H1 (cell line): ENCODE results near the gene CSF3R. TPM values are rescaled to one million over a fixed set of nuclear protein-coding genes. Genes with fewer than 3 reads are reported as not detected.

Experiments
- CTCF ChIA-PET: fragments of 300-600 bp; sonication (Branson Sonifier 250); formaldehyde crosslinking; loops from one replicate; lab custom pipeline; 2021; ENCODE audit not compliant: partially characterized antibody; lab: Charles Lee
- POLR2A ChIA-PET: fragments of 300-600 bp; sonication (Branson Sonifier 250); formaldehyde crosslinking; loops from one replicate; lab custom pipeline; 2021; ENCODE audit warnings: inconsistent platforms; ENCODE audit not compliant: partially characterized antibody; lab: Charles Lee
- DNase-seq, 2 experiments: peaks; one replicate each; pipeline versions ENCODE4 v3.0.0 to v3.0.0-alpha.2; 2010 to 2022; ENCODE audit warnings: low spot score in 2 of 2, low read depth in 1 of 2, mixed read lengths in 1 of 2
- FAIRE-seq: peaks from 2 replicates; lab custom pipeline; 2011; peaks lifted over from hg19 to GRCh38; lab: Jason Lieb, UNC
- H2AFZ ChIP-seq: 2 replicates; pipeline ENCODE4 v1.8.1; 2012; ENCODE audit warnings: low read length, inconsistent platforms
- H2AK5ac ChIP-seq: 2 replicates; pipeline ENCODE4 v1.6.1; 2013; ENCODE audit warnings: low read depth, low read length
- H2BK120ac ChIP-seq: replicated peaks from 2 replicates; pipeline ENCODE3; 2013; ENCODE audit warnings: low read depth, low read length, inconsistent platforms
- H2BK12ac ChIP-seq: 2 replicates; pipeline ENCODE4 v1.6.1; 2013; ENCODE audit warnings: low read depth, low read length
- H2BK15ac ChIP-seq: 2 replicates; pipeline ENCODE4 v1.6.1; 2013; ENCODE audit warnings: low read length
- H2BK20ac ChIP-seq: 2 replicates; pipeline ENCODE4 v1.6.1; 2013; ENCODE audit warnings: low read length
- H2BK5ac ChIP-seq: 2 replicates; pipeline ENCODE4 v1.6.1; 2013; ENCODE audit warnings: low read depth, low read length
- H3K14ac ChIP-seq: 2 replicates; pipeline ENCODE4 v1.6.1; 2013; ENCODE audit warnings: inconsistent platforms; ENCODE audit not compliant: insufficient read length
- H3K18ac ChIP-seq: 2 replicates; pipeline ENCODE4 v1.6.1; 2013; ENCODE audit warnings: low read length; ENCODE audit errors: extremely low read depth
- H3K23ac ChIP-seq: 2 replicates; pipeline ENCODE4 v1.6.1; 2013; ENCODE audit warnings: inconsistent platforms; ENCODE audit not compliant: insufficient read length
- H3K23me2 ChIP-seq: 2 replicates; pipeline ENCODE4 v1.6.1; 2013; ENCODE audit warnings: low read depth, low read length
- H3K27ac ChIP-seq: 2 replicates; pipeline ENCODE4 v1.6.1; 2011; ENCODE audit warnings: low read depth, low read length, inconsistent platforms
- H3K27me3 ChIP-seq, 4 experiments: replicated peaks in 1 of 4; 1 replicate in 1 of 4; 2 replicates in 3 of 4; pipeline versions ENCODE4 v1.6.1 to v1.8.1; 2011 to 2013; ENCODE audit warnings: low read length in 3 of 4, mild to moderate bottlenecking in 3 of 4, inconsistent platforms in 2 of 4, mixed read lengths in 2 of 4, moderate library complexity in 1 of 4; ENCODE audit not compliant: control insufficient read depth in 3 of 4, insufficient read depth in 3 of 4; ENCODE audit errors: extremely low read depth in 1 of 4
- H3K36me3 ChIP-seq, 4 experiments: 2 replicates each; pipeline versions ENCODE4 v1.6.1 to v1.8.1; 2011 to 2013; ENCODE audit warnings: mild to moderate bottlenecking in 4 of 4, low read length in 3 of 4, moderate library complexity in 2 of 4, control low read depth in 1 of 4, inconsistent platforms in 1 of 4; ENCODE audit not compliant: insufficient read depth in 4 of 4, control insufficient read depth in 2 of 4
- H3K4ac ChIP-seq: replicated peaks from 2 replicates; pipeline ENCODE3; 2013; ENCODE audit warnings: low read length, low read depth, mixed read lengths, inconsistent platforms; ENCODE audit not compliant: insufficient read length
- H3K4me1 ChIP-seq, 4 experiments: replicated peaks in 1 of 4; 1 replicate in 1 of 4; 2 replicates in 3 of 4; pipeline versions ENCODE4 v1.6.1 to v1.8.1; 2011 to 2013; ENCODE audit warnings: low read length in 3 of 4, inconsistent platforms in 2 of 4, mixed read lengths in 1 of 4; ENCODE audit not compliant: insufficient read depth in 4 of 4, control insufficient read depth in 3 of 4
- H3K4me2 ChIP-seq, 2 experiments: 2 replicates each; pipeline versions ENCODE4 v1.6.1 to v1.8.1; 2011 to 2013; ENCODE audit warnings: low read depth in 2 of 2, low read length in 2 of 2, control low read depth in 1 of 2, inconsistent platforms in 1 of 2, mild to moderate bottlenecking in 1 of 2; ENCODE audit not compliant: insufficient read depth in 1 of 2
- H3K4me3 ChIP-seq, 4 experiments: fragments of 200-600, 300-600 bp in 1 of 4; sonication (generic), shearing (Covaris generic), sonication (Bioruptor Twin) in 1 of 4; 2 replicates each; pipeline versions ENCODE4 v1.5.1 to v1.8.1; 2011 to 2016; ENCODE audit warnings: low read length in 4 of 4, low read depth in 3 of 4, control low read depth in 2 of 4, inconsistent platforms in 2 of 4, mild to moderate bottlenecking in 2 of 4, mixed read lengths in 1 of 4, moderate library complexity in 1 of 4; ENCODE audit not compliant: insufficient read depth in 2 of 4; ENCODE audit errors: extremely low read depth in 1 of 4
- H3K56ac ChIP-seq: replicated peaks from 2 replicates; pipeline ENCODE3; 2013; ENCODE audit warnings: low read depth, mild to moderate bottlenecking, mixed read lengths, low read length, inconsistent platforms; ENCODE audit not compliant: insufficient read length
- H3K79me1 ChIP-seq: 2 replicates; pipeline ENCODE4 v1.6.1; 2013; ENCODE audit warnings: low read depth, low read length, control low read depth
- H3K79me2 ChIP-seq, 2 experiments: 2 replicates each; pipeline versions ENCODE4 v1.6.1 to v1.8.1; 2012 to 2013; ENCODE audit warnings: low read length in 2 of 2, mild to moderate bottlenecking in 2 of 2, inconsistent platforms in 1 of 2; ENCODE audit not compliant: insufficient read depth in 2 of 2, control insufficient read depth in 1 of 2
- H3K9ac ChIP-seq, 4 experiments: replicated peaks in 1 of 4; 1 replicate in 1 of 4; 2 replicates in 3 of 4; pipeline versions ENCODE4 v1.6.1 to v1.8.1; 2011 to 2013; ENCODE audit warnings: low read depth in 3 of 4, low read length in 3 of 4, control low read depth in 2 of 4, mild to moderate bottlenecking in 2 of 4, moderate library complexity in 2 of 4, inconsistent platforms in 1 of 4; ENCODE audit errors: extremely low read depth in 1 of 4
- H3K9me3 ChIP-seq, 2 experiments: 2 replicates each; pipeline versions ENCODE4 v1.6.1 to v1.8.1; 2012 to 2013; ENCODE audit warnings: mild to moderate bottlenecking in 2 of 2, moderate library complexity in 2 of 2, control low read depth in 1 of 2, inconsistent platforms in 1 of 2, low read depth in 1 of 2, low read length in 1 of 2, mixed read lengths in 1 of 2; ENCODE audit not compliant: insufficient read depth in 2 of 2
- H4K20me1 ChIP-seq, 2 experiments: replicated peaks in 1 of 2; 2 replicates each; pipeline versions ENCODE3 to v1.8.1; 2011 to 2013; ENCODE audit warnings: inconsistent platforms in 2 of 2, low read length in 2 of 2, mild to moderate bottlenecking in 1 of 2; ENCODE audit not compliant: insufficient read depth in 2 of 2, control insufficient read depth in 1 of 2
- H4K5ac ChIP-seq: 2 replicates; pipeline ENCODE4 v1.6.1; 2013; ENCODE audit warnings: low read length, low read depth, mixed read lengths, inconsistent platforms; ENCODE audit not compliant: insufficient read length
- H4K8ac ChIP-seq: 2 replicates; pipeline ENCODE4 v1.8.0; 2013; ENCODE audit warnings: mild to moderate bottlenecking, moderate library complexity, low read length, inconsistent platforms; ENCODE audit not compliant: insufficient read depth; ENCODE audit errors: extremely low read depth
- H4K91ac ChIP-seq: replicated peaks from 2 replicates; pipeline ENCODE3; 2013; ENCODE audit warnings: low read length, mixed read lengths, inconsistent platforms; ENCODE audit not compliant: insufficient read length
- ASH2L ChIP-seq: fragments of 200-600, 300-600 bp; sonication (generic); IDR thresholded peaks from one replicate; pipeline ENCODE4 v1.7.1; 2017; ENCODE audit warnings: low read length
- CREB1 ChIP-seq: IDR thresholded peaks from 2 replicates; pipeline ENCODE4 v1.6.1; 2012; ENCODE audit warnings: inconsistent platforms
- CTCF ChIP-seq, 3 experiments: IDR thresholded peaks; 1 replicate in 2 of 3; 2 replicates in 1 of 3; pipeline versions ENCODE4 v1.5.1 to v1.6.1; 2011; ENCODE audit warnings: low read length in 3 of 3, mild to moderate bottlenecking in 3 of 3, inconsistent platforms in 2 of 3, low read depth in 1 of 3, moderate library complexity in 1 of 3; ENCODE audit not compliant: insufficient read depth in 1 of 3; ENCODE audit errors: control extremely low read depth in 1 of 3
- NRF1 ChIP-seq: IDR thresholded peaks from 2 replicates; pipeline ENCODE4 v1.6.1; 2011; ENCODE audit warnings: mild to moderate bottlenecking, low read depth, low read length, improper control_type of control experiment
- PHF8 ChIP-seq: fragments of 200-600 bp; sonication (generic); conservative IDR thresholded peaks from 2 replicates; pipeline ENCODE4 v1.7.1; 2012; ENCODE audit warnings: low read depth, mild to moderate bottlenecking, inconsistent platforms, low read length, moderate library complexity
- POLR2AphosphoS5 ChIP-seq: IDR thresholded peaks from 2 replicates; pipeline ENCODE4 v1.6.1; 2011; ENCODE audit warnings: low read depth, low read length
- RAD21 ChIP-seq, 2 experiments: IDR thresholded peaks in 1 of 2; conservative IDR thresholded peaks in 1 of 2; 2 replicates each; pipeline ENCODE4 v1.6.1; 2011; ENCODE audit warnings: low read depth in 2 of 2, low read length in 2 of 2, improper control_type of control experiment in 1 of 2, inconsistent platforms in 1 of 2, mild to moderate bottlenecking in 1 of 2, moderate library complexity in 1 of 2
- RBBP5 ChIP-seq: IDR thresholded peaks from 2 replicates; pipeline ENCODE4 v1.7.1; 2012; ENCODE audit warnings: low read depth, mild to moderate bottlenecking, inconsistent platforms, low read length, moderate library complexity, borderline replicate concordance
- TAF7 ChIP-seq: optimal IDR thresholded peaks from 2 replicates; pipeline ENCODE3; 2011; ENCODE audit warnings: low read depth, mild to moderate bottlenecking, inconsistent platforms, low read length, moderate library complexity, borderline replicate concordance
- TCF12 ChIP-seq: IDR thresholded peaks from 2 replicates; pipeline ENCODE4 v1.6.1; 2011; ENCODE audit warnings: low read depth, mild to moderate bottlenecking, low read length
- TEAD4 ChIP-seq: IDR thresholded peaks from 2 replicates; pipeline ENCODE4 v1.6.1; 2012; ENCODE audit warnings: low read depth, low read length, inconsistent platforms, mixed read lengths
- ZNF274 ChIP-seq: IDR thresholded peaks from 2 replicates; pipeline ENCODE4 v1.7.0; 2012; ENCODE audit warnings: low read length, borderline replicate concordance; ENCODE audit errors: extremely low read depth
- WGBS, 2 experiments: shearing (Covaris generic) in 1 of 2; methylation state at CpG; one replicate each; pipeline versions ENCODE4 v1.1.6 to v1.1.7; 2013 to 2015; ENCODE audit warnings: low lambda C conversion rate in 2 of 2, mixed read lengths in 2 of 2, inconsistent platforms in 1 of 2, low coverage in 1 of 2, missing lambda C conversion rate in 1 of 2; ENCODE audit not compliant: insufficient replicate concordance in 2 of 2, insufficient coverage in 1 of 2, insufficient read length in 1 of 2; ENCODE audit errors: extremely low coverage in 1 of 2, missing lambda C conversion rate in 1 of 2; 5-methylcytosine and 5-hydroxymethylcytosine counted together
- polyA plus RNA-seq, 7 experiments: library from polyadenylated mRNA; depleted of rRNA in 3 of 7; stranded (reverse) in 5 of 7; unstranded in 2 of 7; fragments of >200 nt in 5 of 7; fragments of 200-250 nt in 2 of 7; gene quantifications; 1 replicate in 5 of 7; 2 replicates in 1 of 7; 4 replicates in 1 of 7; pipeline versions ENCODE4 v1.2.1 to v1.2.3, GENCODE V29; 2011 to 2013; ENCODE audit warnings: missing spikeins in 2 of 7, mixed read lengths in 2 of 7
- total RNA-seq: library from RNA; stranded (reverse); fragmentation: NEBNext Ultra II Directional; extraction: Animal tissue kit (Norgen Biotek cat#: 25700); gene quantifications from 2 replicates; pipeline ENCODE4 v1.2.1, GENCODE V29; 2021

Gene CSF3R
- total and polyA plus RNA-seq, 2 of the 8 experiments (the other 6 are each of a cell fraction or from before 2014, with no cell fraction given) = not detected

DNA sequence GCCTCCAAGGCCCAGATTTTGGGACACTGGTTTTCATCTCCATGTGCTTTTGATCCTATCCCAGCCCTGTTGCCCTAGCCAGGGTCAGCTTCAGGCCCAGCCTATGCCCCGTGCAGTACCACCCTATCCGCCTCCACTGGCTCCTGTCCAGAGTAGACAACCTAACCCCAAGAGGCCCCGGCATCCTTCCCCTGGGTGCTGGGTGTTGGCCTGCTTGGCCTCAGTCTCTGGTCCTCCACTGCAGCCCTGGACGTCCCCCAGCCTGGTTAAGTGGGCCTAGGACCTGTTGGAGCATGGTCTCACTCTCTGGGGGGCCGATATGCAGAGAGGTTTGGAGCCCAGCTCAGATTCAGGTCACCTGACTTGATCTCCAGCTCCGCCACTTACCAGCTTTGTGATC, 1.6 kb downstream of the CSF3R start:
- no peak overlapping the region for H3K4me2 ChIP-seq
- no peak overlapping the region for H3K4me3 ChIP-seq
- no peak overlapping the region for H3K23ac ChIP-seq
- no peaks in the 10 kb centered on the region for H3K27me3 ChIP-seq
- H2BK12ac ChIP-seq = no peak overlapping the region
- ChIA-PET POLR2A (interaction anchor here (0.9 to 1.6 kb wide), 2 partner anchors 11 to 17 kb away, joined by 4 to 5 read pairs; partner anchors contain the start of gene MRPS15), CTCF (interaction anchor here (0.6 to 1.0 kb wide), 3 partner anchors 10 to 42 kb away, joined by 3 read pairs; no protein-coding TSS in a partner anchor)
- H4K8ac ChIP-seq = peak overlapping the region; percentile 38; the same call in 1 of the 2 replicates
- no peaks in the 10 kb centered on the region for H3K9me3 ChIP-seq
- no peaks in the 10 kb centered on the region for H3K79me2 ChIP-seq
- H3K23me2 ChIP-seq = no peaks in the 10 kb centered on the region
- H2BK5ac ChIP-seq = no peak overlapping the region
- H3K4ac ChIP-seq = no peak overlapping the region
- 96% methylated on average over 6 of the region's 6 CpGs; no CpG with 5 or more reads in 1 of the 2 experiments for WGBS, 2 experiments
- DNase-seq = no peak
- no peak overlapping the region for H2AK5ac ChIP-seq
- no peak overlapping the region for H3K56ac ChIP-seq
- H4K5ac ChIP-seq = no peak overlapping the region
- peaks cover 0 to 2% (median 0%) of the 10 kb centered on the region in 4 experiments; a peak in 2 of 7 replicates for H3K4me1 ChIP-seq
- H4K91ac ChIP-seq = no peak overlapping the region
- H3K9ac ChIP-seq = no peak overlapping the region
- H3K27ac ChIP-seq = no peak overlapping the region
- no peak overlapping the region for H2AFZ ChIP-seq
- H2BK20ac ChIP-seq = no peak overlapping the region
- H2BK120ac ChIP-seq = no peak overlapping the region
- no peak overlapping the region for H2BK15ac ChIP-seq
- no peak overlapping the region for H3K18ac ChIP-seq
- FAIRE-seq = no peak
- H4K20me1 ChIP-seq = no peaks in the 10 kb centered on the region
- no peaks in the 10 kb centered on the region for H3K79me1 ChIP-seq
- no peaks in the 10 kb centered on the region for H3K36me3 ChIP-seq
- H3K14ac ChIP-seq = no peak overlapping the region
- no peak for TF ChIP-seq POLR2AphosphoS5
- no peak for TF ChIP-seq CREB1
- TF ChIP-seq TAF7 = no peak
- no peak for TF ChIP-seq NRF1
- TF ChIP-seq TCF12 = no peak
- TF ChIP-seq RAD21 (IDR thresholded peaks at IDR 0.05 in 1 of 2, conservative IDR thresholded peaks at IDR 0.05 in 1 of 2; ENCODE audit: low read depth in 2 of 2, low read length in 2 of 2) = no peak
- TF ChIP-seq ZNF274 = no peak
- TF ChIP-seq TEAD4 = no peak
- TF ChIP-seq RBBP5 = no peak
- TF ChIP-seq ASH2L = no peak
- TF ChIP-seq PHF8 = no peak
- TF ChIP-seq CTCF (IDR thresholded peaks at IDR 0.05; ENCODE audit: control extremely low read depth in 1 of 3, insufficient read depth in 1 of 3, low read depth in 1 of 3, low read length in 3 of 3) = no peak
